Liver (tissue), 3 donors: ENCODE data around the gene LSG1.

ENCODE experiments used
- GABPA ChIP-seq, 2 donors: IDR thresholded peaks in 1 of 2; conservative IDR thresholded peaks in 1 of 2; 2 replicates each; pipeline ENCODE4 v1.6.1; 2016; ENCODE audit warnings: antibody characterized with exemption in 2 of 2, mild to moderate bottlenecking in 1 of 2, moderate library complexity in 1 of 2
- RXRA ChIP-seq, 2 donors: IDR thresholded peaks; 2 replicates each; pipeline ENCODE4 v1.6.1; 2017 to 2018; ENCODE audit warnings: antibody characterized with exemption in 2 of 2, mild to moderate bottlenecking in 1 of 2
- SP1 ChIP-seq: IDR thresholded peaks from 2 replicates; pipeline ENCODE4 v1.6.1; 2018; ENCODE audit warnings: antibody characterized with exemption, mild to moderate bottlenecking
- YY1 ChIP-seq: IDR thresholded peaks from 2 replicates; pipeline ENCODE4 v1.6.1; 2016; ENCODE audit warnings: antibody characterized with exemption, mild to moderate bottlenecking
- TF ChIP-seq, protein P1 (sequence below): fragments of 150-350 bp; IDR thresholded peaks from 2 replicates; pipeline ENCODE4 v1.5.1; 2017; ENCODE audit warnings: improper control_type of control experiment, low read depth, low read length; ENCODE audit not compliant: missing input control
- TF ChIP-seq, protein P2 (sequence below): IDR thresholded peaks from 2 replicates; pipeline ENCODE4 v1.6.1; 2016; ENCODE audit warnings: antibody characterized with exemption, mild to moderate bottlenecking
- TF ChIP-seq, protein P3 (sequence below): IDR thresholded peaks from 2 replicates; pipeline ENCODE4 v1.6.1; 2016; ENCODE audit warnings: antibody characterized with exemption
- donor health status: healthy.
- donor health status: healthy.

DNA sequence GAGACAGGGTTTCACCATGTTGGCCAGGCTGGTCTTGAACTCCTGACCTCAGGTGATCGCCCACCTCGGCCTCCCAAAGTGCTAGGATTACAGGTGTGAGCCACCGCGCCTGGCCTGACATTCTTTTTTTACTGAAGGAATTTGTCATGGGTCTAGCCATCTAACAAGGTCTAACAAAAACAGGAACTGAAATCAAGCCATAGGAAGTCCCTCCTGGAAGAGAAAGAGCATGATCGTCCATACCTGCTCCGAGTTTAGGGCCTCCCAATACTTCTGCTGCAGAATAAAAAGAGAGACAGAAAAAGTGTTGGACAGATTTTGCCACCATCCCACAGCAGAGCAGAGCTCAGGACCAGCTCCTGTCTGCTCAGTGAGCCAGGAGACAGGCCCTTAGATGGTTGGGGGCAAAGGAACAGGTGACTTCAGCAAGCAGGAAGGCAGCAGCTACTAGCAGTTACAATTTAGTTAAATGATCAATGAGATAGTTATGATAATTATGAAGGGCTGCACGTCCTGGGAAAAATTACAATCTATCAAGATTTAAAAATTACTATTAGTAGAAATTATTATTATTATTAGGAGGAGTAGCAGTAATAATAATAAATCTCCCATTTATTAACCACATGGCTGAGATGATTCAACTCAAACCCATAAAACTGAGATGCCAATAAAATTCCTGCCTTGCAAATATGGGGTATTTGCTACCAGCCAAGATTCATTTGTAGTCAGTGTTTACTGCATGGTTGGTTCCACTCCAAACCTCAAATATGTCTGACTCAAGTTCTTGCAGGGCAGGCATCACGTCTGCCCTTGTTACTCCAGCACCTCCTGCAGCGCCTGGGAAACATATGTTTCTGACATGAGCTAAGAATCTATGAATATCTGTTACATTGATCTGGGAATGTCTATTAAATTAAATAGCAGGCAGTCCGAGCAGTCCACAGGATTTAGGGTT lies 78.9 kb downstream of the LSG1 start:
- no peak for TF ChIP-seq RXRA (IDR thresholded peaks at IDR 0.05)
- no peak for TF ChIP-seq GABPA (IDR thresholded peaks at IDR 0.05 in 1 of 2, conservative IDR thresholded peaks at IDR 0.05 in 1 of 2)
- TF ChIP-seq, protein P1, sequence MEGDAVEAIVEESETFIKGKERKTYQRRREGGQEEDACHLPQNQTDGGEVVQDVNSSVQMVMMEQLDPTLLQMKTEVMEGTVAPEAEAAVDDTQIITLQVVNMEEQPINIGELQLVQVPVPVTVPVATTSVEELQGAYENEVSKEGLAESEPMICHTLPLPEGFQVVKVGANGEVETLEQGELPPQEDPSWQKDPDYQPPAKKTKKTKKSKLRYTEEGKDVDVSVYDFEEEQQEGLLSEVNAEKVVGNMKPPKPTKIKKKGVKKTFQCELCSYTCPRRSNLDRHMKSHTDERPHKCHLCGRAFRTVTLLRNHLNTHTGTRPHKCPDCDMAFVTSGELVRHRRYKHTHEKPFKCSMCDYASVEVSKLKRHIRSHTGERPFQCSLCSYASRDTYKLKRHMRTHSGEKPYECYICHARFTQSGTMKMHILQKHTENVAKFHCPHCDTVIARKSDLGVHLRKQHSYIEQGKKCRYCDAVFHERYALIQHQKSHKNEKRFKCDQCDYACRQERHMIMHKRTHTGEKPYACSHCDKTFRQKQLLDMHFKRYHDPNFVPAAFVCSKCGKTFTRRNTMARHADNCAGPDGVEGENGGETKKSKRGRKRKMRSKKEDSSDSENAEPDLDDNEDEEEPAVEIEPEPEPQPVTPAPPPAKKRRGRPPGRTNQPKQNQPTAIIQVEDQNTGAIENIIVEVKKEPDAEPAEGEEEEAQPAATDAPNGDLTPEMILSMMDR = no peak
- TF ChIP-seq YY1 = no peak
- TF ChIP-seq, protein P2, sequence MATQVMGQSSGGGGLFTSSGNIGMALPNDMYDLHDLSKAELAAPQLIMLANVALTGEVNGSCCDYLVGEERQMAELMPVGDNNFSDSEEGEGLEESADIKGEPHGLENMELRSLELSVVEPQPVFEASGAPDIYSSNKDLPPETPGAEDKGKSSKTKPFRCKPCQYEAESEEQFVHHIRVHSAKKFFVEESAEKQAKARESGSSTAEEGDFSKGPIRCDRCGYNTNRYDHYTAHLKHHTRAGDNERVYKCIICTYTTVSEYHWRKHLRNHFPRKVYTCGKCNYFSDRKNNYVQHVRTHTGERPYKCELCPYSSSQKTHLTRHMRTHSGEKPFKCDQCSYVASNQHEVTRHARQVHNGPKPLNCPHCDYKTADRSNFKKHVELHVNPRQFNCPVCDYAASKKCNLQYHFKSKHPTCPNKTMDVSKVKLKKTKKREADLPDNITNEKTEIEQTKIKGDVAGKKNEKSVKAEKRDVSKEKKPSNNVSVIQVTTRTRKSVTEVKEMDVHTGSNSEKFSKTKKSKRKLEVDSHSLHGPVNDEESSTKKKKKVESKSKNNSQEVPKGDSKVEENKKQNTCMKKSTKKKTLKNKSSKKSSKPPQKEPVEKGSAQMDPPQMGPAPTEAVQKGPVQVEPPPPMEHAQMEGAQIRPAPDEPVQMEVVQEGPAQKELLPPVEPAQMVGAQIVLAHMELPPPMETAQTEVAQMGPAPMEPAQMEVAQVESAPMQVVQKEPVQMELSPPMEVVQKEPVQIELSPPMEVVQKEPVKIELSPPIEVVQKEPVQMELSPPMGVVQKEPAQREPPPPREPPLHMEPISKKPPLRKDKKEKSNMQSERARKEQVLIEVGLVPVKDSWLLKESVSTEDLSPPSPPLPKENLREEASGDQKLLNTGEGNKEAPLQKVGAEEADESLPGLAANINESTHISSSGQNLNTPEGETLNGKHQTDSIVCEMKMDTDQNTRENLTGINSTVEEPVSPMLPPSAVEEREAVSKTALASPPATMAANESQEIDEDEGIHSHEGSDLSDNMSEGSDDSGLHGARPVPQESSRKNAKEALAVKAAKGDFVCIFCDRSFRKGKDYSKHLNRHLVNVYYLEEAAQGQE = no peak
- no peak for TF ChIP-seq SP1
- TF ChIP-seq, protein P3, sequence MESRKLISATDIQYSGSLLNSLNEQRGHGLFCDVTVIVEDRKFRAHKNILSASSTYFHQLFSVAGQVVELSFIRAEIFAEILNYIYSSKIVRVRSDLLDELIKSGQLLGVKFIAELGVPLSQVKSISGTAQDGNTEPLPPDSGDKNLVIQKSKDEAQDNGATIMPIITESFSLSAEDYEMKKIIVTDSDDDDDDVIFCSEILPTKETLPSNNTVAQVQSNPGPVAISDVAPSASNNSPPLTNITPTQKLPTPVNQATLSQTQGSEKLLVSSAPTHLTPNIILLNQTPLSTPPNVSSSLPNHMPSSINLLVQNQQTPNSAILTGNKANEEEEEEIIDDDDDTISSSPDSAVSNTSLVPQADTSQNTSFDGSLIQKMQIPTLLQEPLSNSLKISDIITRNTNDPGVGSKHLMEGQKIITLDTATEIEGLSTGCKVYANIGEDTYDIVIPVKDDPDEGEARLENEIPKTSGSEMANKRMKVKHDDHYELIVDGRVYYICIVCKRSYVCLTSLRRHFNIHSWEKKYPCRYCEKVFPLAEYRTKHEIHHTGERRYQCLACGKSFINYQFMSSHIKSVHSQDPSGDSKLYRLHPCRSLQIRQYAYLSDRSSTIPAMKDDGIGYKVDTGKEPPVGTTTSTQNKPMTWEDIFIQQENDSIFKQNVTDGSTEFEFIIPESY = no peak
